ENCODE results near the gene OTUD7B. TPM values are rescaled to one million over a fixed set of nuclear protein-coding genes. Genes with fewer than 3 reads are reported as not detected.

Gene OTUD7B
- total and polyA plus RNA-seq, 2 of the 8 experiments (the other 6 are each of a cell fraction or from before 2014, with no cell fraction given), result 4.2 to 21.5 TPM

DNA sequence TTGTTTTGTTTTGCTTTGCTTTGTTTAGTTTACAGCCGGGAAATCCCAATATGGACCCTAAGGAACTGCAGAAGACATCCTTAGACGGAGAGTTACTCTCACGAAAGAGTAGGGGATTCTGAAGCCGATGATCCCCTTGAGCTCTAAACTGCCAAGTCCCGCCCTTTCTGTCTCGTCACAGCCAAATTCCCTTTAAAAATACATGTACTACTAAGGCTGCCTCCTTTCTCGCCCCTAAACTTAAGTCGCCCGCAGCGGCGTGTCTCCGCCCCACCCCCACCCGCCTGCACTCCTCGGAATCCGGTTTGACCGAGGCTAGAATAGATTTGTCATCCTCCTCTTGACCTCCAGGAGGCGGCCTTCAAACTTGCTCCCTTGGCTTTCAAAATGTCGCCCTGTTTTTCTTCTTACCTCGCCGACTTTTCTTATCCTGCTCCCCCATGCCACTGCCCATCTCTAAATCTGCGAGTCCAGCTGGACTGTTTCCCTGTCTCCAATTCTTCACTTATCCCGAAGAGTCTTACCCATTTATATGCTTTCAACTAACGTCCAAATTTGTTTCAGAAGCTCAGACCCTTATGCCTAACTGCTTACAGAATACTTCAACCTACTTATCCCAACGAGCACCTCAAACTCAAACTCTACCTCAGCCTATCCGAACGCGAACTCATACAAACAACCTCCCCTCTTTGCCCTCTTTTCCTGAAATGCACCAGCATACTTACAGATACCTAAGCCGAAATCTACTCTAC, 122.1 kb downstream of the OTUD7B start (continued):
- no peak for TF ChIP-seq CHD7 (IDR thresholded peaks at IDR 0.05; ENCODE audit: insufficient replicate concordance, low read length)
- no peak for TF ChIP-seq POU5F1 (IDR thresholded peaks at IDR 0.05; ENCODE audit: low read depth, low read length)
- TF ChIP-seq BCL11A (IDR thresholded peaks at IDR 0.05; ENCODE audit: low read depth in 2 of 2, low read length in 2 of 2), result no peak
- TF ChIP-seq JUN (IDR thresholded peaks at IDR 0.05; ENCODE audit: low read depth, low read length), result no peak
- no peak for TF ChIP-seq TBP (IDR thresholded peaks at IDR 0.05; ENCODE audit: low read depth, low read length)
- no peak for TF ChIP-seq GTF2F1 (IDR thresholded peaks at IDR 0.05; ENCODE audit: borderline replicate concordance, low read depth, low read length)
- TF ChIP-seq BRCA1 (IDR thresholded peaks at IDR 0.05; ENCODE audit: low read depth, low read length), result no peak
- peak; percentile 74 for TF ChIP-seq CREB1 (IDR thresholded peaks at IDR 0.05)
- TF ChIP-seq, protein P1, sequence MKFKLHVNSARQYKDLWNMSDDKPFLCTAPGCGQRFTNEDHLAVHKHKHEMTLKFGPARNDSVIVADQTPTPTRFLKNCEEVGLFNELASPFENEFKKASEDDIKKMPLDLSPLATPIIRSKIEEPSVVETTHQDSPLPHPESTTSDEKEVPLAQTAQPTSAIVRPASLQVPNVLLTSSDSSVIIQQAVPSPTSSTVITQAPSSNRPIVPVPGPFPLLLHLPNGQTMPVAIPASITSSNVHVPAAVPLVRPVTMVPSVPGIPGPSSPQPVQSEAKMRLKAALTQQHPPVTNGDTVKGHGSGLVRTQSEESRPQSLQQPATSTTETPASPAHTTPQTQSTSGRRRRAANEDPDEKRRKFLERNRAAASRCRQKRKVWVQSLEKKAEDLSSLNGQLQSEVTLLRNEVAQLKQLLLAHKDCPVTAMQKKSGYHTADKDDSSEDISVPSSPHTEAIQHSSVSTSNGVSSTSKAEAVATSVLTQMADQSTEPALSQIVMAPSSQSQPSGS (IDR thresholded peaks at IDR 0.05; ENCODE audit: low read length), result 0 out of 2 replicates have a peak, but pooled peaks have one; percentile 9

Data from H1 (cell line).